ENCODE measurements around the gene CREB5.

The CREB5 gene

DNA sequence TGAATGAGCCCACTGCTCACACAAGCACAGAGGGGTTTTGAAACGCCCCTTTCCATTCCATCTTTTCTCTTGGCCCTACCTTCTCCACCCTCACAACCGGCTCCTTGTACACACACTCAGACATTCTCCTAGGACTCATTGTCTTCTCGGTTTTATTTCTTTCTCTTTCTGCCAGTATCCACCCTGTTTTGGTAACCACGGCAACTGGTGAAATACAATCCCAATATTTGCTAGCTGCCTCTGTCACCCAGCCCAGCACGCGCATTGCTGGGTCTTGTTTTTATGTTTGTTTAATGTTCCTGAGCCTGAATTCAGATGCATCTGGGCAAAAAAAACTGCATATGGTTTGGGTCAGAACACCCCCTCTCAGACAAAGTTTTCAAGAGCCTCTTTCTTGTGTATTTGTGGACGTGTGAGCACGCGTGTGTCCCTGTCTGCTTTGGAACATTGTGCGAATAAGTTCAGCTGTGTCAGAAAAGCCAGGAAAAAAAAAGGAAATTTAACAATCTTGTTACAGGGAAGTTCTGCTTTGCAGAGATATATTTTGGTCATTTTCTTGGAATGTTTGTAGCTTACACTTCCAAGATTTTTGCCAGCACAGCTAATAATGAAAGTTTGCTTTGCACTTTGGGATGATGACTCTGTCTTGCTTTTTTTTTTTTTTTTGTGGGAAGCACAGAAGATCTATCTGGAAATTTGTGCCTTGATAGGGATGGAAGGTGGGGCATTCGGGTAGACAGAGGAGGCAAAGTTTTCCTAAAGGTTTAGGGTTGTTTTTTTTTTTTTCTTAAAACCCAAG lies 320.0 kb downstream of the CREB5 start:
- TF ChIP-seq, protein P1, sequence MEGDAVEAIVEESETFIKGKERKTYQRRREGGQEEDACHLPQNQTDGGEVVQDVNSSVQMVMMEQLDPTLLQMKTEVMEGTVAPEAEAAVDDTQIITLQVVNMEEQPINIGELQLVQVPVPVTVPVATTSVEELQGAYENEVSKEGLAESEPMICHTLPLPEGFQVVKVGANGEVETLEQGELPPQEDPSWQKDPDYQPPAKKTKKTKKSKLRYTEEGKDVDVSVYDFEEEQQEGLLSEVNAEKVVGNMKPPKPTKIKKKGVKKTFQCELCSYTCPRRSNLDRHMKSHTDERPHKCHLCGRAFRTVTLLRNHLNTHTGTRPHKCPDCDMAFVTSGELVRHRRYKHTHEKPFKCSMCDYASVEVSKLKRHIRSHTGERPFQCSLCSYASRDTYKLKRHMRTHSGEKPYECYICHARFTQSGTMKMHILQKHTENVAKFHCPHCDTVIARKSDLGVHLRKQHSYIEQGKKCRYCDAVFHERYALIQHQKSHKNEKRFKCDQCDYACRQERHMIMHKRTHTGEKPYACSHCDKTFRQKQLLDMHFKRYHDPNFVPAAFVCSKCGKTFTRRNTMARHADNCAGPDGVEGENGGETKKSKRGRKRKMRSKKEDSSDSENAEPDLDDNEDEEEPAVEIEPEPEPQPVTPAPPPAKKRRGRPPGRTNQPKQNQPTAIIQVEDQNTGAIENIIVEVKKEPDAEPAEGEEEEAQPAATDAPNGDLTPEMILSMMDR (IDR thresholded peaks at IDR 0.05; ENCODE audit: low read depth, low read length, missing control alignments) = no peak
- no peak overlapping the region for H3K4me3 ChIP-seq (replicated peaks; ENCODE audit: low read depth, low read length)
- DNase-seq (ENCODE audit: extremely low read depth, low read depth) = peak; percentile 63

DNA sequence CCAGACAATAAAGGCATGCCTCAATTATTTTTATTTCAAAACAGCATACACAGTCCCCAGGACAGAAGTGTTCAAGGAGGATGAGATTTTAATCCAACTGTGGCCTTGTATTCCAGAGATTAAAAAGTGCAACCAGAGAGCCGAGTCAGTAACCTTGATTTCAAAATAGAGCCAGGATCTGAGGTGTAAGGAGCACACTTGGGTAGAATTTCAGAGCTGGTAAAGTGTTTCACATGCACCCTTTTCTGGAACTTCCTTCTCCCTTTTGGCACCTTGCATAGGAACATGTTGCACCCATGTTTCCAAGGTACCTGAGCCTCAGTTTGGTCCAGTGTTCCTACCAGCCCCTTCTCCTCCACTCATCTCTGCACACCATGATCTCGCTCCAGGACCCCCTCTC lies 320.7 kb downstream of the CREB5 start:
- DNase-seq (ENCODE audit: extremely low read depth, low read depth) = no peak
- TF ChIP-seq, protein P1 (IDR thresholded peaks at IDR 0.05; ENCODE audit: low read depth, low read length, missing control alignments) = no peak
- no peak overlapping the region for H3K4me3 ChIP-seq (replicated peaks; ENCODE audit: low read depth, low read length)

DNA sequence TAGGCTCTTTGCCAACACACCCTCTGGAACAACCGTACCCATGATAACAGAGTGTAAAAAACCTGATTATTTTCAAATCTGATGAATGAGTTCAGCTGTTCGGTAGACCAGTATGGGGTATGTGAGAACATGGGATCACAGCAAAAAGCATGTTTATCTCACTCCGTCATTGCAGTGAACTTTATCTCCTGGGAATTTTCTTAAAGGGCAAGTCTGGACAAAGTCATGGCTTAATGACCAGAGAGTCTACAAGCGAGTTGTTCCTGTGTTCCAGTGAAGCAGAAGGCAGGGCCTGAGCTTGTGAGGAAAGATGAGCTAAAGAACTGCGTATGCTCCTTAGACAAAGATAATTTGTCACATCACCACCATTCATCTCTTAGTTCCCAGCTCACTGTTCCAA lies 326.1 kb downstream of the CREB5 start:
- TF ChIP-seq, protein P1 (IDR thresholded peaks at IDR 0.05; ENCODE audit: low read depth, low read length, missing control alignments) = no peak
- no peak overlapping the region for H3K4me3 ChIP-seq (replicated peaks; ENCODE audit: low read depth, low read length)
- no peak for DNase-seq (ENCODE audit: extremely low read depth, low read depth)

DNA sequence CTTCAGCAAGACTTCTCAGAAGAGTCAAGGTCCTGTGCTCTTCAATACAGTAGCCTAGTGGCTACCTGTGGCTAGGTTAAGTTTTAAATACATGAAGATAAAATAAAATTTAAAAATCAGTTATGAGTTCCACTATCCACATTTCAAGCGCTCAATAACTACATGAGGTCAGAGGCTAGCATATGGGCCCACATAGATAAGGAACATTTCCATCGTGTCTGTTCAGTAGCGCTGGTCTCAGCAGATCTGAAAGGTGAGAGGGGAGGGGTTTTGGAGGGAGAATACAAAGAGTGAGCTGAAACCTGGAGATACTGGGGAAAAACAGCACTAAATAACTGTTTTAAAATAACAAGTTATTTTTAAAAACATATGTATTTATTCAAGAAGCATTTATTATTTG lies 326.8 kb downstream of the CREB5 start:
- no peak for DNase-seq (ENCODE audit: extremely low read depth, low read depth)
- TF ChIP-seq, protein P1 (IDR thresholded peaks at IDR 0.05; ENCODE audit: low read depth, low read length, missing control alignments) = no peak
- no peak overlapping the region for H3K4me3 ChIP-seq (replicated peaks; ENCODE audit: low read depth, low read length)

DNA sequence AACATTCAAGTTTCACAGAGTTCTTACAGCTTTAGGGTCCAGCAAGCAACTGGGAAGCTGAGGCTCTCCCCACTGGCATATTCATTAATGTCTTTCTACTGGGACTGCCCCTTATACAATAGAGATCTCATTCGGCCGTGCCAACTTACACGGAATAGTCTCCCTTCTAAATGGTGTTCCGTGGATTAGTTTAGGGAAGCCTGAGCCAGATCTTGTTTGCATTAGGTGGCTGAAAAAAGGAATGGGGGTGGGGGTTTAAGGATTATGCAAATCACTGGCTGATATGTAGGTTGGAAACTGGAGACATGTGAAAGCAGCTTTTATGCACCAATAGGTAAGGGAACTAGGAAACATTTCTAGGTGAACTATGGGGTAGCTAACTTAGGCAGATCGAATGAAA lies 327.5 kb downstream of the CREB5 start:
- DNase-seq (ENCODE audit: extremely low read depth, low read depth) = no peak
- TF ChIP-seq, protein P1 (IDR thresholded peaks at IDR 0.05; ENCODE audit: low read depth, low read length, missing control alignments) = no peak
- H3K4me3 ChIP-seq (replicated peaks; ENCODE audit: low read depth, low read length) = no peak overlapping the region

DNA sequence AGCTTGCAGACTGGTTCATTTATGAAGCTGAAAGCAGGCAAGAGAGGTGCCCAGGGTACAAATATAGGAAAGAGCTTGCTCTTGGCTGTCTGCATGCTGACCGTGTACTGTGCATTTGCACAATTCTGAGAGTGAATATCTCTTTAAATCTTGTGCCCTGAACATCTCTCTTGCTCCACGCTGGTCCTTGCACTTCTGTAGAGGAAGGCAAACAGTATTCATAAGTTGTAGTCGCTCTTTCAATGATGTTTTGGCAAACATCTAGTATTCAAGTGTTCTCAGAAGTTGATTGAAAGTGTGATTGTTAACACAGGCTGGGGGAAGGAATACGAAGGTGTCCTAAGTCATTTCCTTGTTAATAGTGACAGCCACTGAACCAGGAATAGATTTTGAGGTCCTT lies 332.6 kb downstream of the CREB5 start:
- no peak overlapping the region for H3K4me3 ChIP-seq (replicated peaks; ENCODE audit: low read depth, low read length)
- no peak for DNase-seq (ENCODE audit: extremely low read depth, low read depth)
- TF ChIP-seq, protein P1 (IDR thresholded peaks at IDR 0.05; ENCODE audit: low read depth, low read length, missing control alignments) = no peak

DNA sequence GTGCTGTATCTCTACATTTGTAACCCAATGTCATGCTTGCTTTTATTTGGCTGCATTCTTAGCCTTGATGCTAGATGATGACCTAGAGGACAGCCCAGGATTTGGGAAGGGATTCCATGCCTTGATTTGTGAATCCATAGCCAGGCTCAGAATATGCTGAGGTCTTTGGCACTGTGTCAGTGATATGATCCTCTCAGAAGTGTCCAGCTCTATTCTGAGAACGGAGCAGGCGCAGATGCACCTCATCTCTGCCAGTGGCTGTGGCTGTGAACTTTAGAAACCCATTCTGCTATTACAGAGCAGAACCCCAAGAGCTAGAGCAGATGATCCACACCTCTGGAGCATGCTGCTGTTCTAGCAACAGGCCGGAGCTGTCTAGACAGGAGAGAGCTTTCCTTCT lies 333.0 kb downstream of the CREB5 start:
- no peak overlapping the region for H3K4me3 ChIP-seq (replicated peaks; ENCODE audit: low read depth, low read length)
- no peak for DNase-seq (ENCODE audit: extremely low read depth, low read depth)
- TF ChIP-seq, protein P1 (IDR thresholded peaks at IDR 0.05; ENCODE audit: low read depth, low read length, missing control alignments) = no peak

Measured in HFF-Myc (cell line).